Measurements from ENCODE around the gene ZSCAN32. TPM values are rescaled to one million over a fixed set of nuclear protein-coding genes. Genes with fewer than 3 reads are reported as not detected.

ZSCAN32 gene
- 12.4 to 17.7 TPM (median 14.6 TPM) in 5 replicates for total RNA-seq (2022; extraction: Qiagen RNA extraction; ENCODE audit: low read depth)

DNA sequence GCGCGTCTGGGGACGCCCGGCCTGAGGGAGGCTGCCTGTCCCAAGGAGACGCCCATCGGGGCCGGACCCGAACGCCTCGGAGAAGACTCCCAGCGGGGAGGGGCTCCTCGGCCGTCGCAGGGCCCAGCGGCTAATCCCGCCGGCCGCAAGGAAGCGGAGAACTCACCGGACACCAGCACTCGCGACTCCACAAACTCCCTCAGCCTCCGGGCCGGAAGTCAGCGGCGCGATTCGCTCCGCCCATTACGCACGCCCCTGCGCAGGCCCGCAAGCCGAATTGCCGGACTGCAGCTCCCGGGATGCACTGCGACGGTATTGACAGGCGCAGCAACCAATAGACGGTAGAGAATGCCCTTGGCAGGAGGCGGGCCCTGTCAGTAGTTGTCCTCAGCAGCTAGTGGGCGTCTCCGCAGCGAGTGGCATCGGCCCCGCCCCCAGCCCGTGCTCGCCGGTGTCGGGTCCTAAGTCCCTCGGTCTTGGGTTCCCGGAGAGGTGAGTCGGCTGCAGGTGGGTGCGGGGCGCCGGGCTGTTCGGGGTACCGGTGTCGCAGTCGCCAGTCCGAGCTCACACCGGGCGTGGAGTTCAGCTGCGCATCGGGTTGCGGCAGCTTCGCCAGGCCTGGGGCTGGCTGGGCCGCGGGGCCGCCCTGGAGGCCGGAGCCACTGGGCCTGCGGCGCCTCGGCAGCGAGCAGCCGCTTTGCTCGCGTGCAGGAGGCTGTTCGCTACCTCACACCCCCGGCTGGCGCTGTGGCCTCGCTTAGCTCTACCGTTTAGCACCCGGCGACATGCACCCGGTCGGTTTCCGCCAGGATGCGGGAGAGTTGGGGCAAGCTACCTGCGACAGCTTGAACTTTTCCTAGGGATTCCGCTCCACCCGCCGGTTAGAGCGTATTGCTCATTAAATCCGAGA, at the start of gene ZSCAN32, which contains the start of gene ZNF174:
ZSCAN32 (minus strand) TSS at position 226 of the 910 bp plus-strand sequence. CDS start 3,447 bp downstream, outside the sequence.
ZNF174 (plus strand) TSS at position 437 of the 910 bp plus-strand sequence. CDS start 790 bp downstream, outside the sequence.

GRCh38 chr16:3443108-3444031, 42.6 kb upstream of the ZSCAN32 start, which contains the start of the genes NAA60 and ZNF597:
Gene NAA60, plus strand, starts transcription at chr16:3443680. Its CDS starts 32,548 bp downstream, at chr16:3476228.
Gene ZNF597, minus strand, starts transcription at chr16:3443504. Its CDS starts 351 bp downstream, at chr16:3443153.

GRCh38 chr16:3355589-3355988, 45.2 kb downstream of the ZSCAN32 start, which contains the start of gene OR2C1:
Gene OR2C1, plus strand, starts transcription at chr16:3355889. Its CDS starts 52 bp downstream, at chr16:3355941.

Other genes with a start within 250 kb of the ZSCAN32 start
- 0.23 to 0.48 TPM (median 0.29 TPM) in 5 replicates for gene OR1F1, start 212.8 kb downstream of the ZSCAN32 start, total RNA-seq (2022; extraction: Qiagen RNA extraction; ENCODE audit: low read depth)
- 7.5 to 9.6 TPM (median 8.9 TPM) in 5 replicates for gene ZNF200, start 165.8 kb downstream of the ZSCAN32 start, total RNA-seq (2022; extraction: Qiagen RNA extraction; ENCODE audit: low read depth)
- not detected in 5 replicates for gene MEFV, start 144.4 kb downstream of the ZSCAN32 start, total RNA-seq (2022; extraction: Qiagen RNA extraction; ENCODE audit: low read depth)
- gene ZNF263, start 117.5 kb downstream of the ZSCAN32 start, total RNA-seq (2022; extraction: Qiagen RNA extraction; ENCODE audit: low read depth), result 35.1 to 41.4 TPM (median 40.8 TPM) in 5 replicates
- gene TIGD7, start 95.6 kb downstream of the ZSCAN32 start, total RNA-seq (2022; extraction: Qiagen RNA extraction; ENCODE audit: low read depth), result 0.47 to 1.5 TPM (median 1.3 TPM) in 5 replicates
- 10.0 to 11.5 TPM (median 10.7 TPM) in 5 replicates for gene ZNF75A, start 95.5 kb downstream of the ZSCAN32 start, total RNA-seq (2022; extraction: Qiagen RNA extraction; ENCODE audit: low read depth)
- not detected in 5 replicates for gene OR2C1, start 45.1 kb downstream of the ZSCAN32 start, total RNA-seq (2022; extraction: Qiagen RNA extraction; ENCODE audit: low read depth)
- 13.4 to 15.0 TPM (median 14.2 TPM) in 5 replicates for gene ZNF174, start 211 bp upstream of the ZSCAN32 start, total RNA-seq (2022; extraction: Qiagen RNA extraction; ENCODE audit: low read depth)
- gene ZNF597, start 42.5 kb upstream of the ZSCAN32 start, total RNA-seq (2022; extraction: Qiagen RNA extraction; ENCODE audit: low read depth), result 0.71 to 1.3 TPM (median 1.0 TPM) in 5 replicates
- 47.2 to 55.4 TPM (median 51.0 TPM) in 5 replicates for gene NAA60, start 42.7 kb upstream of the ZSCAN32 start, total RNA-seq (2022; extraction: Qiagen RNA extraction; ENCODE audit: low read depth)
- gene C16orf90, start 94.5 kb upstream of the ZSCAN32 start, total RNA-seq (2022; extraction: Qiagen RNA extraction; ENCODE audit: low read depth), result not detected in 5 replicates
- 17.2 to 22.6 TPM (median 18.9 TPM) in 5 replicates for gene CLUAP1, start 100.0 kb upstream of the ZSCAN32 start, total RNA-seq (2022; extraction: Qiagen RNA extraction; ENCODE audit: low read depth)
- 0.01 TPM in 1 of 5 replicates, not detected in the others for gene NLRC3, start 176.4 kb upstream of the ZSCAN32 start, total RNA-seq (2022; extraction: Qiagen RNA extraction; ENCODE audit: low read depth)
- gene SLX4, start 210.6 kb upstream of the ZSCAN32 start, total RNA-seq (2022; extraction: Qiagen RNA extraction; ENCODE audit: low read depth), result 3.7 to 5.3 TPM (median 4.4 TPM) in 5 replicates